ENCODE data around the gene STXBP6. TPM values are rescaled to one million over a fixed set of nuclear protein-coding genes. Genes with fewer than 3 reads are reported as not detected.
A peak's percentile ranks its signal among the peaks of the same experiment; 100 is the strongest.

STXBP6 gene
- total RNA-seq = 2.9 and 5.8 TPM in 2 replicates

- Histone ChIP-seq H2AFZ (ENCODE audit: low read length) (peak within 1 kb of the TSS; percentile 69), H4K20me1 (ENCODE audit: insufficient read depth, low read length) (no peaks in the 10 kb centered on the region), H3K27ac (ENCODE audit: low read depth, low read length) (no peak within 1 kb of the TSS), H3K4me1 (ENCODE audit: insufficient read depth, low read length) (peaks cover 31% of the 10 kb centered on the region), H3K9me3 (ENCODE audit: low read depth, low read length) (no peaks in the 10 kb centered on the region), H3K36me3 (ENCODE audit: insufficient read depth, low read length) (no peaks in the 10 kb centered on the region), H3K4me2 (ENCODE audit: insufficient read depth, low read length) (peak within 1 kb of the TSS; percentile 87), H3K79me2 (ENCODE audit: insufficient read depth, low read length) (no peaks in the 10 kb centered on the region), H3K4me3 (ENCODE audit: insufficient read depth, low read length) (peak within 1 kb of the TSS; percentile 72), H3K27me3 (ENCODE audit: insufficient read depth, low read length) (peaks cover 28% of the 10 kb centered on the region)
- peak; percentile 93 for DNase-seq (ENCODE audit: insufficient read length, low spot score, missing footprints)
- no peak for TF ChIP-seq CTCF (IDR thresholded peaks at IDR 0.05; ENCODE audit: extremely low read depth, low read depth, low read length)
These were observed at the start of gene STXBP6 for GRCh38 chr14:25049568-25050268. STXBP6 (minus strand) TSS chr14:25050147; CDS start chr14:24974818, 75,329 bp downstream.

GRCh38 chr14:25097120-25097519 is 47.2 kb upstream of the STXBP6 start:
- Histone ChIP-seq H3K4me1 (ENCODE audit: insufficient read depth, low read length) (no peaks in the 10 kb centered on the region), H4K20me1 (ENCODE audit: insufficient read depth, low read length) (no peaks in the 10 kb centered on the region), H3K4me3 (ENCODE audit: insufficient read depth, low read length) (no peak overlapping the region), H3K27ac (ENCODE audit: low read depth, low read length) (no peak overlapping the region), H3K79me2 (ENCODE audit: insufficient read depth, low read length) (no peaks in the 10 kb centered on the region), H3K9me3 (ENCODE audit: low read depth, low read length) (no peaks in the 10 kb centered on the region), H3K27me3 (ENCODE audit: insufficient read depth, low read length) (no peaks in the 10 kb centered on the region), H2AFZ (ENCODE audit: low read length) (no peak overlapping the region), H3K4me2 (ENCODE audit: insufficient read depth, low read length) (no peak overlapping the region), H3K36me3 (ENCODE audit: insufficient read depth, low read length) (no peaks in the 10 kb centered on the region)
- TF ChIP-seq CTCF (IDR thresholded peaks at IDR 0.05; ENCODE audit: extremely low read depth, low read depth, low read length) = no peak
- DNase-seq (ENCODE audit: insufficient read length, low spot score, missing footprints) = no peak

GRCh38 chr14:25095736-25096437 is 45.9 kb upstream of the STXBP6 start:
- H3K27me3 ChIP-seq (ENCODE audit: insufficient read depth, low read length) = no peaks in the 10 kb centered on the region
- H3K4me3 ChIP-seq (ENCODE audit: insufficient read depth, low read length) = no peak overlapping the region
- no peak overlapping the region for H3K27ac ChIP-seq (ENCODE audit: low read depth, low read length)
- no peaks in the 10 kb centered on the region for H3K79me2 ChIP-seq (ENCODE audit: insufficient read depth, low read length)
- no peak overlapping the region for H2AFZ ChIP-seq (ENCODE audit: low read length)
- H3K9me3 ChIP-seq (ENCODE audit: low read depth, low read length) = no peaks in the 10 kb centered on the region
- H3K4me1 ChIP-seq (ENCODE audit: insufficient read depth, low read length) = peaks cover 7% of the 10 kb centered on the region
- no peak for TF ChIP-seq CTCF (IDR thresholded peaks at IDR 0.05; ENCODE audit: extremely low read depth, low read depth, low read length)
- H3K36me3 ChIP-seq (ENCODE audit: insufficient read depth, low read length) = no peaks in the 10 kb centered on the region
- H3K4me2 ChIP-seq (ENCODE audit: insufficient read depth, low read length) = no peak overlapping the region
- DNase-seq (ENCODE audit: insufficient read length, low spot score, missing footprints) = no peak
- H4K20me1 ChIP-seq (ENCODE audit: insufficient read depth, low read length) = no peaks in the 10 kb centered on the region
